CD4-positive, CD25-positive, alpha-beta regulatory T cell (primary cell): Measurements from ENCODE around the gene OR2D2. TPM values are rescaled to one million over a fixed set of nuclear protein-coding genes. Genes with fewer than 3 reads are reported as not detected.
"Not testable (repeated sequence)": the region's sequence is repeated elsewhere in the genome, so short reads cannot be mapped to it uniquely, and the experiment has no call there.

Experiments used
- ATAC-seq, 2 donors: fragments of 150-1000 bp; cut with Tn5 transposase; one replicate each; pipeline ENCODE4 v1.10.0; 2021; ENCODE audit warnings: low read depth in 2 of 2, moderate number of reproducible peaks in 2 of 2, moderate library complexity in 1 of 2
- DNase-seq, 3 donors: peaks; one replicate each; pipeline versions ENCODE4 v3.0.0 to v3.0.0-alpha.2; 2012 to 2022; ENCODE audit warnings: mixed read lengths in 1 of 3
- H3K27ac ChIP-seq: one replicate; pipeline ENCODE4 v1.7.0; 2013; ENCODE audit warnings: mild to moderate bottlenecking, low read length; ENCODE audit not compliant: insufficient read depth, poor library complexity, severe bottlenecking
- H3K27me3 ChIP-seq: one replicate; pipeline ENCODE4 v1.7.0; 2013; ENCODE audit warnings: low read length; ENCODE audit not compliant: control insufficient read depth, insufficient read depth
- H3K36me3 ChIP-seq: one replicate; pipeline ENCODE4 v1.7.0; 2013; ENCODE audit warnings: mild to moderate bottlenecking, low read length, moderate library complexity; ENCODE audit not compliant: control insufficient read depth, insufficient read depth
- H3K4me1 ChIP-seq: 2 replicates; pipeline ENCODE4 v1.7.0; 2013; ENCODE audit warnings: mild to moderate bottlenecking, low read length; ENCODE audit not compliant: insufficient read depth, control insufficient read depth, poor library complexity, severe bottlenecking
- H3K4me3 ChIP-seq: one replicate; pipeline ENCODE4 v1.7.0; 2013; ENCODE audit warnings: low read depth, mild to moderate bottlenecking, low read length, moderate library complexity
- H3K9me3 ChIP-seq, 2 experiments: 1 replicate in 1 of 2; 2 replicates in 1 of 2; pipeline ENCODE4 v1.7.0; 2013; ENCODE audit warnings: low read length in 2 of 2, mild to moderate bottlenecking in 1 of 2, moderate library complexity in 1 of 2; ENCODE audit not compliant: control insufficient read depth in 2 of 2
- H3K27ac Mint-ChIP-seq, 3 donors: one replicate each; pipeline ENCODE4 v1.8.0; 2020 to 2022; ENCODE audit warnings: mild to moderate bottlenecking in 3 of 3, mixed read lengths in 3 of 3, moderate library complexity in 2 of 3
- H3K27me3 Mint-ChIP-seq: one replicate; pipeline ENCODE4 v1.8.0; 2022; ENCODE audit warnings: mild to moderate bottlenecking, mixed read lengths
- H3K36me3 Mint-ChIP-seq: one replicate; pipeline ENCODE4 v1.8.0; 2020; ENCODE audit warnings: mixed read lengths
- H3K4me1 Mint-ChIP-seq, 4 donors: one replicate each; pipeline ENCODE4 v1.8.0; 2020 to 2022; ENCODE audit warnings: mixed read lengths in 4 of 4, mild to moderate bottlenecking in 1 of 4
- H3K4me3 Mint-ChIP-seq, 4 donors: one replicate each; pipeline ENCODE4 v1.8.0; 2020 to 2022; ENCODE audit warnings: mild to moderate bottlenecking in 4 of 4, mixed read lengths in 4 of 4, moderate library complexity in 3 of 4
- H3K9me3 Mint-ChIP-seq, 7 donors: one replicate each; pipeline ENCODE4 v1.8.0; 2020 to 2022; ENCODE audit warnings: mixed read lengths in 7 of 7, mild to moderate bottlenecking in 3 of 7, moderate library complexity in 2 of 7
- polyA plus RNA-seq, 4 donors: library from polyadenylated mRNA; unstranded; fragments of 300-500 nt; fragmentation: Illumina TruSeq; gene quantifications; one replicate each; pipeline ENCODE4 v1.2.3, GENCODE V29; 2021
- total RNA-seq: library from RNA; stranded (reverse); gene quantifications from one replicate; pipeline ENCODE4 v1.2.3, GENCODE V29; 2022

Gene OR2D2
- total and polyA plus RNA-seq, 5 donors from 2014 or later: not detected

GRCh38 chr11:6854801-6855200 lies 37.5 kb downstream of the OR2D2 start:
- ATAC-seq, H3K36me3 Mint-ChIP-seq, H3K27me3 ChIP-seq, H3K36me3 ChIP-seq, H3K27ac ChIP-seq, H3K27me3 Mint-ChIP-seq, H3K27ac Mint-ChIP-seq, H3K4me3 Mint-ChIP-seq, H3K4me3 ChIP-seq, H3K4me1 Mint-ChIP-seq, H3K4me1 ChIP-seq, DNase-seq: not testable (repeated sequence)
- peaks cover 0 to 11% of the 10 kb centered on the region in 2 experiments for H3K9me3 ChIP-seq
- peaks cover 0 to 15% (median 4%) of the 10 kb centered on the region in 7 donors for H3K9me3 Mint-ChIP-seq

- no peaks in the 10 kb centered on the region for H3K36me3 Mint-ChIP-seq
- DNase-seq: no peak
- H3K36me3 ChIP-seq: no peaks in the 10 kb centered on the region
- no peaks in the 10 kb centered on the region for H3K4me1 Mint-ChIP-seq
- H3K27me3 Mint-ChIP-seq: no peaks in the 10 kb centered on the region
- H3K4me3 ChIP-seq: no peak overlapping the region
- no peaks in the 10 kb centered on the region for H3K27me3 ChIP-seq
- peaks cover 0 to 15% (median 4%) of the 10 kb centered on the region in 7 donors for H3K9me3 Mint-ChIP-seq
- peaks cover 0 to 11% of the 10 kb centered on the region in 2 experiments for H3K9me3 ChIP-seq
- H3K27ac ChIP-seq: no peak overlapping the region
- H3K4me3 Mint-ChIP-seq: no peak overlapping the region
- no peak for ATAC-seq
- H3K27ac Mint-ChIP-seq: no peak overlapping the region
- H3K4me1 ChIP-seq: no peaks in the 10 kb centered on the region
These were observed 41.8 kb downstream of the OR2D2 start for GRCh38 chr11:6850526-6850925.

DNA sequence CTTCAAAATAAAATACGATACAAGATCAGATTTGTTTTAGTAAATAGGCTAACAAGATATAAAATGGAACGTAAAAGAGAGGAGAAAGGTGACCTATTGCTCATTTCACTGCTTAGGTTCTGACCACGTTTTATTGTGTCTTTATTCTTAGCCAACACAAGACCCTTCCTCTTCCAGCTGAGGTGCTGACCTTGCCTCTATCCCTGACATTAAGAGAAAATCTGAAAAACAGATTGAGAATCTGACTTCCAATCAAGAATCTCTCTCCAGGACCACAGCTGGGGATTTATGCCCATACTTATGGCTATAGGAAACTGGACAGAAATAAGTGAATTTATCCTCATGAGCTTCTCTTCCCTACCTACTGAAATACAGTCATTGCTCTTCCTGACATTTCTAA lies 46.9 kb downstream of the OR2D2 start, which contains the start of gene OR10A5:
Gene OR10A5, plus strand, starts transcription at position 301 of the 400 bp plus-strand sequence. Its CDS starts 0 bp downstream, at position 301.
- H3K27me3 ChIP-seq: peaks cover 4% of the 10 kb centered on the region
- H3K4me1 ChIP-seq: no peaks in the 10 kb centered on the region
- H3K4me3 Mint-ChIP-seq: no peak within 1 kb of the TSS
- no peak within 1 kb of the TSS for H3K27ac Mint-ChIP-seq
- ATAC-seq (no peak), DNase-seq (no peak)
- H3K9me3 ChIP-seq: no peaks in the 10 kb centered on the region
- H3K4me1 Mint-ChIP-seq: no peaks in the 10 kb centered on the region
- H3K27ac ChIP-seq: no peak within 1 kb of the TSS
- H3K36me3 ChIP-seq: no peaks in the 10 kb centered on the region
- peaks cover 0 to 2% (median under 1%) of the 10 kb centered on the region in 7 donors for H3K9me3 Mint-ChIP-seq
- no peaks in the 10 kb centered on the region for H3K36me3 Mint-ChIP-seq
- no peaks in the 10 kb centered on the region for H3K27me3 Mint-ChIP-seq
- H3K4me3 ChIP-seq: no peak within 1 kb of the TSS

GRCh38 chr11:6844356-6844755 lies 47.9 kb downstream of the OR2D2 start:
- H3K36me3 Mint-ChIP-seq: no peaks in the 10 kb centered on the region
- Histone ChIP-seq H3K4me3 (no peak overlapping the region), H3K36me3 (no peaks in the 10 kb centered on the region), H3K9me3 (no peaks in the 10 kb centered on the region), H3K4me1 (no peaks in the 10 kb centered on the region), H3K27me3 (peaks cover 4% of the 10 kb centered on the region), H3K27ac (no peak overlapping the region)
- no peaks in the 10 kb centered on the region for H3K4me1 Mint-ChIP-seq
- H3K4me3 Mint-ChIP-seq: no peak overlapping the region
- ATAC-seq (no peak), DNase-seq (no peak)
- H3K27ac Mint-ChIP-seq: no peak overlapping the region
- H3K27me3 Mint-ChIP-seq: no peaks in the 10 kb centered on the region
- H3K9me3 Mint-ChIP-seq: peaks cover 0 to 2% (median 0%) of the 10 kb centered on the region in 7 donors

- H3K27ac Mint-ChIP-seq: no peak overlapping the region
- H3K9me3 ChIP-seq: no peaks in the 10 kb centered on the region
- no peak overlapping the region for H3K4me3 ChIP-seq
- H3K27ac ChIP-seq: no peak overlapping the region
- no peaks in the 10 kb centered on the region for H3K4me1 Mint-ChIP-seq
- H3K9me3 Mint-ChIP-seq: peaks cover 0 to 2% (median 0%) of the 10 kb centered on the region in 7 donors
- H3K27me3 ChIP-seq: peaks cover 4% of the 10 kb centered on the region
- H3K4me3 Mint-ChIP-seq: no peak overlapping the region
- H3K27me3 Mint-ChIP-seq: peaks cover 4% of the 10 kb centered on the region
- no peaks in the 10 kb centered on the region for H3K36me3 ChIP-seq
- ATAC-seq: no peak
- no peak for DNase-seq
- H3K4me1 ChIP-seq: no peaks in the 10 kb centered on the region
- H3K36me3 Mint-ChIP-seq: no peaks in the 10 kb centered on the region
These were observed 48.6 kb downstream of the OR2D2 start for GRCh38 chr11:6843670-6844069.

DNA sequence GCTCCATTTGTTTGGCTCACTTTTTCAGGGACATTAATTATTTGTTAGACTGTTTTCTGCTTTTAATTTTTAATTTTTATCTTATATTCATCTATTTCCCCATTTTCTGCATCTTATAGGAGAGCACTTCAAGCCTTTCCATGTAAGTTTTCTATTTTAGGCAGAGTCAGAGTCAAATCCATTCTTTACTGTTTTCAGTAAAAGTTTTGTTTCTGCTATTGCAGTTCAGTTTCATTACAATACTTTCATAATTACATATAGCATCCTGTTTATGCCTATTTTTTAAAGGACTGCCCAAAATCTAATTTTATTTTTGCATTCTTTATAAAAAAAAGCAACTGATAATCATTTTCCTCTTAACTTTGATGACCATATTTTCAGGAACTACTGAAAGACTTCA lies 50.6 kb downstream of the OR2D2 start:
- Mint-ChIP-seq H3K4me3 (no peak overlapping the region), H3K4me1 (no peaks in the 10 kb centered on the region), H3K27me3 (peaks cover 10% of the 10 kb centered on the region), H3K27ac (no peak overlapping the region), H3K36me3 (no peaks in the 10 kb centered on the region), H3K9me3 (peaks cover 0 to 2% (median 0%) of the 10 kb centered on the region in 7 donors)
- H3K27ac ChIP-seq: no peak overlapping the region
- H3K9me3 ChIP-seq: no peaks in the 10 kb centered on the region
- no peak for ATAC-seq
- no peaks in the 10 kb centered on the region for H3K36me3 ChIP-seq
- no peak overlapping the region for H3K4me3 ChIP-seq
- no peak for DNase-seq
- peaks cover 4% of the 10 kb centered on the region for H3K27me3 ChIP-seq
- H3K4me1 ChIP-seq: no peaks in the 10 kb centered on the region

Other genes with a start within 250 kb of the OR2D2 start
- gene DCHS1, start 236.7 kb downstream of the OR2D2 start, total RNA-seq: 2.4 TPM
- gene DCHS1, start 236.7 kb downstream of the OR2D2 start, polyA plus RNA-seq: 1 to 10 TPM in 2 of 4 donors, under 1 TPM in 2; 0.49 to 1.6 (median 1.0) TPM
- 10.0 TPM for gene MRPL17, start 209.2 kb downstream of the OR2D2 start, total RNA-seq
- gene MRPL17, start 209.2 kb downstream of the OR2D2 start, polyA plus RNA-seq: 10 to 100 TPM; 18.5 to 35.5 (median 25.1) TPM
- gene OR2AG2, start 120.5 kb downstream of the OR2D2 start, total RNA-seq: not detected
- gene OR2AG2, start 120.5 kb downstream of the OR2D2 start, polyA plus RNA-seq: not detected
- gene OR2AG1, start 109.5 kb downstream of the OR2D2 start, total RNA-seq: not detected
- not detected for gene OR2AG1, start 109.5 kb downstream of the OR2D2 start, polyA plus RNA-seq
- not detected for gene OR6A2, start 92.8 kb downstream of the OR2D2 start, total RNA-seq
- not detected for gene OR6A2, start 92.8 kb downstream of the OR2D2 start, polyA plus RNA-seq
- gene OR10A5, start 46.8 kb downstream of the OR2D2 start, total RNA-seq: not detected
- gene OR10A5, start 46.8 kb downstream of the OR2D2 start, polyA plus RNA-seq: not detected
- gene OR10A2, start 29.4 kb downstream of the OR2D2 start, total RNA-seq: not detected
- gene OR10A2, start 29.4 kb downstream of the OR2D2 start, polyA plus RNA-seq: not detected
- not detected for gene OR10A4, start 15.9 kb downstream of the OR2D2 start, total RNA-seq
- gene OR10A4, start 15.9 kb downstream of the OR2D2 start, polyA plus RNA-seq: not detected
- gene OR2D3, start 28.5 kb upstream of the OR2D2 start, total RNA-seq: not detected
- not detected for gene OR2D3, start 28.5 kb upstream of the OR2D2 start, polyA plus RNA-seq
- gene ZNF215, start 33.9 kb upstream of the OR2D2 start, total RNA-seq: 0.15 TPM
- under 1 TPM in 1 of 4 donors, not detected in 3; 0.23 TPM for gene ZNF215, start 33.9 kb upstream of the OR2D2 start, polyA plus RNA-seq
- not detected for gene ZNF214, start 127.8 kb upstream of the OR2D2 start, total RNA-seq
- gene ZNF214, start 127.8 kb upstream of the OR2D2 start, polyA plus RNA-seq: not detected
- not detected for gene NLRP14, start 128.0 kb upstream of the OR2D2 start, total RNA-seq
- gene NLRP14, start 128.0 kb upstream of the OR2D2 start, polyA plus RNA-seq: not detected
- not detected for gene RBMXL2, start 196.5 kb upstream of the OR2D2 start, total RNA-seq
- gene RBMXL2, start 196.5 kb upstream of the OR2D2 start, polyA plus RNA-seq: not detected